Tibial nerve (tissue), 3 donors: ENCODE data around the gene SRPK3.

ENCODE experiments used
- CTCF ChIP-seq, 5 experiments: fragments of 200-600 bp in 3 of 5; fragments of 450-650 bp in 2 of 5; sonication (generic) in 3 of 5; IDR thresholded peaks; one replicate each; pipeline ENCODE4 v1.5.1; 2016 to 2019; ENCODE audit warnings: antibody characterized with exemption in 5 of 5, mild to moderate bottlenecking in 3 of 5, moderate library complexity in 2 of 5
- POLR2A ChIP-seq, 2 donors: fragments of 450-650 bp; IDR thresholded peaks; one replicate each; pipeline ENCODE4 v1.6.1; 2017; ENCODE audit warnings: antibody characterized with exemption in 2 of 2, mild to moderate bottlenecking in 2 of 2, moderate library complexity in 2 of 2

- TF ChIP-seq CTCF (IDR thresholded peaks at IDR 0.05), result no peak
- TF ChIP-seq POLR2A (IDR thresholded peaks at IDR 0.05), result no peak
Measured at GRCh38 chrX:153784325-153784967, 3.6 kb downstream of the SRPK3 start.
